SK-N-MC (cell line): ENCODE measurements around the gene ZNF793.

Experiments used
- EZH2 ChIP-seq: fragments of 200-600 bp; sonication (generic); IDR thresholded peaks from one replicate; pipeline ENCODE4 v1.6.1; 2017; ENCODE audit warnings: antibody characterized with exemption
- POLR2AphosphoS5 ChIP-seq: IDR thresholded peaks from 2 replicates; pipeline ENCODE4 v1.6.1; 2012; ENCODE audit warnings: mild to moderate bottlenecking, low read depth, low read length, borderline replicate concordance

DNA sequence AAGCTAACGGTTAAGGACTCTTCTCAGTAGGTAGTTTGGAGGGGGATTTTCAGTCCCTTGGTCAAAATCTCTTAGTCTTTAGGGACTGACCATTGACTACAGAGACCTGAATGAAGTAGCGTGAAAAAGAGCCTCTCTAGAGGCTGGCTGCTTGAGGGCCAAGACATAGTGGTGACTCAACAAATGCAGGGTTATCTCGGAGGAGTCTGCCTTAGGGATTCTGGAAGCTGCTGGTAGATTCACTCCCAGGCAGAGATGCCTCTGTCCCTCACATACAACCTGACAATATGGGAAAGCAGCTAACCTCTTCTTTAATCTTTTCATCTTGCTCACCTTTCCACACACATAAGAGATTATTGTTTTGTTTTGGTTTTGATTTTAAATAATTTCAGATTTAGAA, 5.1 kb downstream of the ZNF793 start:
- TF ChIP-seq POLR2AphosphoS5 (no peak), EZH2 (no peak)
